Immature natural killer cell (primary cell): ENCODE measurements around the gene PELI2. TPM values are rescaled to one million over a fixed set of nuclear protein-coding genes. Genes with fewer than 3 reads are reported as not detected.

Experiments
- DNase-seq, 3 donors: peaks; one replicate each; pipeline ENCODE4 v3.0.0; 2022; ENCODE audit warnings: mixed read lengths in 1 of 3
- H3K27ac Mint-ChIP-seq, 6 donors: one replicate each; pipeline ENCODE4 v1.8.0; 2020; ENCODE audit warnings: mixed read lengths in 6 of 6, mild to moderate bottlenecking in 5 of 6, inconsistent platforms in 4 of 6, moderate library complexity in 3 of 6
- H3K27me3 Mint-ChIP-seq, 3 donors: one replicate each; pipeline ENCODE4 v1.8.0; 2020 to 2021; ENCODE audit warnings: low read depth in 3 of 3, mild to moderate bottlenecking in 3 of 3, mixed read lengths in 3 of 3, moderate library complexity in 3 of 3, inconsistent platforms in 1 of 3
- H3K36me3 Mint-ChIP-seq, 3 donors: one replicate each; pipeline ENCODE4 v1.8.0; 2020; ENCODE audit warnings: mixed read lengths in 3 of 3, inconsistent platforms in 2 of 3, mild to moderate bottlenecking in 2 of 3
- H3K4me1 Mint-ChIP-seq, 2 donors: one replicate each; pipeline ENCODE4 v1.8.0; 2020; ENCODE audit warnings: inconsistent platforms in 2 of 2, mild to moderate bottlenecking in 2 of 2, mixed read lengths in 2 of 2, moderate library complexity in 1 of 2
- H3K4me3 Mint-ChIP-seq, 5 donors: one replicate each; pipeline ENCODE4 v1.8.0; 2020; ENCODE audit warnings: mild to moderate bottlenecking in 5 of 5, mixed read lengths in 5 of 5, inconsistent platforms in 3 of 5, moderate library complexity in 3 of 5
- H3K9me3 Mint-ChIP-seq, 6 donors: one replicate each; pipeline ENCODE4 v1.8.0; 2020; ENCODE audit warnings: mild to moderate bottlenecking in 6 of 6, mixed read lengths in 6 of 6, inconsistent platforms in 4 of 6, moderate library complexity in 3 of 6
- polyA plus RNA-seq, 3 donors: library from polyadenylated mRNA; unstranded; fragments of 300-500 nt; fragmentation: Illumina TruSeq; gene quantifications; one replicate each; pipeline ENCODE4 v1.2.3, GENCODE V29; 2021

Gene PELI2
- polyA plus RNA-seq, 3 donors from 2014 or later, result 2.6 to 3.7 (median 2.7) TPM

DNA sequence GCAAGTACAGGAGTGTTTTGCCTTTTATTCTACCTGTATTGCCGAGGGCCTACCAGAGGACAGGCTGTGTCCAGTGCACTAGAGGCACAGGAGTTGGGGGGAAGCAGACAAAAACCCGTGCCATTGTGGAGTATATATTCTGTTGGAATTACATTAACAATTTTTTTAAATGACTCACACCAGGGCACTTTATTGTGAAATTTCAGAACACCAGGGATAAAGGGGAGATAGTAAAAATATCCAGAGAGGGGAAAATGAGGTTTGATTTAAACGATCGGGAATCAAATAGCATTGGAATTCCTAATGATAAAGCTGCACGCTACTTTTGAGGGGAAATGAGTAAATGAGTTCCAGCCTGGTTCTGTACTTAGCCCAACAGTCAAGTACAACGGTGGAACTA is 123.2 kb downstream of the PELI2 start:
- H3K27me3 Mint-ChIP-seq, result no peaks in the 10 kb centered on the region
- H3K4me3 Mint-ChIP-seq, result no peak overlapping the region
- H3K4me1 Mint-ChIP-seq, result peaks cover 5 to 10% of the 10 kb centered on the region in 2 donors
- H3K36me3 Mint-ChIP-seq, result peaks cover 0 to 3% (median 0%) of the 10 kb centered on the region in 3 donors
- no peak overlapping the region for H3K27ac Mint-ChIP-seq
- no peak for DNase-seq
- H3K9me3 Mint-ChIP-seq, result no peaks in the 10 kb centered on the region

- no peak overlapping the region for H3K27ac Mint-ChIP-seq
- H3K9me3 Mint-ChIP-seq, result no peaks in the 10 kb centered on the region
- no peak overlapping the region for H3K4me3 Mint-ChIP-seq
- H3K36me3 Mint-ChIP-seq, result peaks cover 0 to 3% (median 0%) of the 10 kb centered on the region in 3 donors
- H3K4me1 Mint-ChIP-seq, result no peaks in the 10 kb centered on the region
- DNase-seq, result no peak
- no peaks in the 10 kb centered on the region for H3K27me3 Mint-ChIP-seq
Observed at GRCh38 chr14:56243110-56243509, 124.9 kb downstream of the PELI2 start.

GRCh38 chr14:56244138-56244789 is 126.1 kb downstream of the PELI2 start:
- peaks cover 0 to 3% (median 0%) of the 10 kb centered on the region in 3 donors for H3K36me3 Mint-ChIP-seq
- H3K27ac Mint-ChIP-seq, result no peak overlapping the region
- no peaks in the 10 kb centered on the region for H3K27me3 Mint-ChIP-seq

DNA sequence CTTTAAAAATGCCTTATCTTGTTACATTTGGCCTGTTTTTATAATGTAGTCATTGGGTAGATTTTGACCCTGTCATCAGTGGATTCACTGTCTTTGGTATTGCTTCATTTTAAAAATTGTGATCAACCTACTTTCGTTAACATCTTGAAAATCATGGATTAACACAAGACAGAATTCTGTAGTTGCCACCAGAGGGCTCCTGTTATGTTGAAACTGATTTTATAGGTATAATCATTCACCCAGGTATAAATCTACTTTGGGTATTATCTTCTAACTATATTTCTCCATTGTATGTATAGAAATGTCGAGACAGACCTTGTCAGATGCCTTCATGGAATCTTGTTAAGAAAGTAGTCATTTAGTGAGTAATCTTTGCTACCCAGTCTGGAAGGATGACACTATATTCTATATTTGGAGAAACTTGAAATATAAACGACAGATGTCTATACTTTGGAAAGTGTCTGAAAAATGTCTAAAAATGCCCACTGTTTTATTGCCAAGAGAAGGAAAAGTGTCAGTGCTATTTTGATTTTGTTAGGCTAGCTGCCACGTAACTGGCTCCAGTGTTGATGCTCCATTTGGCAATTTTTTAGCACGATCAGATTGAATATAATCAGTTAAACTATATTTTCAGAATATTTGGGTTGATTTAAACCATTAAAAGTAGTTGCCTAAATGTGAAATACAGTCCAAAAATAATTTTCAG is 129.4 kb downstream of the PELI2 start:
- Mint-ChIP-seq H3K4me3 (no peak overlapping the region), H3K4me1 (no peaks in the 10 kb centered on the region)

More at GRCh38 chr14:56244138-56244789, 126.1 kb downstream of the PELI2 start:
- no peak overlapping the region for H3K4me3 Mint-ChIP-seq
- no peaks in the 10 kb centered on the region for H3K4me1 Mint-ChIP-seq
- H3K9me3 Mint-ChIP-seq, result no peaks in the 10 kb centered on the region
- DNase-seq, result no peak

GRCh38 chr14:56248442-56248841 is 130.2 kb downstream of the PELI2 start:
- Mint-ChIP-seq H3K27me3 (peaks cover 0 to 2% (median 0%) of the 10 kb centered on the region in 3 donors), H3K27ac (no peak overlapping the region), H3K4me3 (no peak overlapping the region), H3K36me3 (peaks cover 7 to 10% (median 8%) of the 10 kb centered on the region in 3 donors), H3K4me1 (no peaks in the 10 kb centered on the region), H3K9me3 (peaks cover 0 to 6% (median 2%) of the 10 kb centered on the region in 6 donors)
- DNase-seq, result no peak

More for the DNA sequence above, 129.4 kb downstream of the PELI2 start:
- peaks cover 0 to 2% (median 0%) of the 10 kb centered on the region in 3 donors for H3K27me3 Mint-ChIP-seq
- peaks cover 4 to 5% (median 4%) of the 10 kb centered on the region in 3 donors for H3K36me3 Mint-ChIP-seq
- H3K9me3 Mint-ChIP-seq, result no peaks in the 10 kb centered on the region
- DNase-seq, result no peak
- no peak overlapping the region for H3K27ac Mint-ChIP-seq

DNA sequence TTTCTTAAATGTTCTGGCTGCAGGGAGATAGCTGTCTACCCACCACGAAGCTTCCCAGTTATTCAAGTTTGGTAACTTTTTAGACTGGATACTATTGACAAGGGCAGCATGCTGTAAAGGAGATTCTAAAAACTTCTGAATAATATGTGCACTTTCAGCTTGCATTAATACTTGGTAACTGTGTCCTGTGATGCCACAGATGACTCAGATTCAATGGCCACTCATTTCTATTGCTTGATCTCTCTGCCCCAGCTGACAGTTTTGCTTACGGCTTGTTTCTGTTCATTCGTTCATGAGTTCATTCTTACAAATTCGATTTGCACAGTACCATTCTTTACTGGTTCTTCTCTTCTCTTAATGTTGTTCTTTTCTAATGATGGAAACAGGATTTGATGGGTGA is 142.8 kb downstream of the PELI2 start:
- Mint-ChIP-seq H3K27me3 (peaks cover 0 to 2% (median 2%) of the 10 kb centered on the region in 3 donors), H3K4me1 (peaks cover 0 to 4% of the 10 kb centered on the region in 2 donors), H3K36me3 (peaks cover 5 to 8% (median 8%) of the 10 kb centered on the region in 3 donors), H3K4me3 (no peak overlapping the region), H3K9me3 (peaks cover 3 to 12% (median 6%) of the 10 kb centered on the region in 6 donors), H3K27ac (no peak overlapping the region)
- DNase-seq, result no peak

DNA sequence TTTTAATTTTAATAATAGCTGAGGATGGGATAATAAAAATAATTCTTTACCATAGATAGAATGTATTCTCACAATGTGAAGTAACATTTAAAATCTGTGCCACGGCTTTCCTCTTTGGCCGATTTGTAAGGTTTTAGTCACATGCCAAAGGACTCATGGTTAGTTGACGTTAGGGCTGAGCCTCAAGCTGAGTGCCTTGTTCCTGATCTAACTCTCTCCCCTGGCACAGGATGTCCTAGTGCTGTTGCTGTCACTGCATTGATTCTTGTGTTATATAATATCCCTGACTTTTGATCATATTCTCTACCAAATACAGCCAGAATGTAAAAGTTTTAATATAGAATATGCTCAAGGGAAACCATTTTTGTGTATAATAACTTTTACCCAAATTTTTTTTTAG is 144.3 kb downstream of the PELI2 start:
- no peak overlapping the region for H3K27ac Mint-ChIP-seq
- H3K27me3 Mint-ChIP-seq, result peaks cover 0 to 2% (median 2%) of the 10 kb centered on the region in 3 donors
- H3K4me1 Mint-ChIP-seq, result peaks cover 0 to 4% of the 10 kb centered on the region in 2 donors
- H3K36me3 Mint-ChIP-seq, result peaks cover 4 to 8% (median 4%) of the 10 kb centered on the region in 3 donors
- no peak overlapping the region for H3K4me3 Mint-ChIP-seq
- no peak for DNase-seq
- H3K9me3 Mint-ChIP-seq, result peaks cover 3 to 10% (median 6%) of the 10 kb centered on the region in 6 donors

DNA sequence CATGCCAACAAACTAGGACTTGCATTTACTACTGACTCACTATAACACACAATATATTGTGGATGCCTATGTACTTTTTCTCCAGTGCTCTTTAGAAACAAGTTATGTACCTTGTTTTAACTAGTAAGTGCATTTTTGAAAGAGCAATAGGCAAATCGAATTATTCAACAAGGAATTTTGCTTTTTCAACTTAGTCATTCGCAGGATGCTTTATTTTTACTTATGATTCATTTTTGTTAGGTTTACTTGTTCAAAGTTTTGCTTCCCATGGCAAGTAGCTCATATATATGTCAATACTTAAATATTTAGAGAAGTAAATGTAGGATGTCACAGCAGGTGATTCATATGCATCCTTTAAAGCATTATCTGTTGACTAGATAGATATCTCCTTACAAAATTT is 149.8 kb downstream of the PELI2 start:
- no peak for DNase-seq
- peaks cover 0 to 3% (median 2%) of the 10 kb centered on the region in 3 donors for H3K27me3 Mint-ChIP-seq
- no peak overlapping the region for H3K27ac Mint-ChIP-seq
- no peaks in the 10 kb centered on the region for H3K36me3 Mint-ChIP-seq
- H3K4me3 Mint-ChIP-seq, result no peak overlapping the region
- no peaks in the 10 kb centered on the region for H3K9me3 Mint-ChIP-seq
- peaks cover 0 to 4% of the 10 kb centered on the region in 2 donors for H3K4me1 Mint-ChIP-seq

- no peak overlapping the region for H3K27ac Mint-ChIP-seq
- no peaks in the 10 kb centered on the region for H3K9me3 Mint-ChIP-seq
- H3K27me3 Mint-ChIP-seq, result peaks cover 0 to 3% (median 2%) of the 10 kb centered on the region in 3 donors
- peaks cover 0 to 4% of the 10 kb centered on the region in 2 donors for H3K4me1 Mint-ChIP-seq
- DNase-seq, result no peak
- H3K36me3 Mint-ChIP-seq, result no peaks in the 10 kb centered on the region
- H3K4me3 Mint-ChIP-seq, result no peak overlapping the region
Observed at GRCh38 chr14:56268673-56269072, 150.5 kb downstream of the PELI2 start.

DNA sequence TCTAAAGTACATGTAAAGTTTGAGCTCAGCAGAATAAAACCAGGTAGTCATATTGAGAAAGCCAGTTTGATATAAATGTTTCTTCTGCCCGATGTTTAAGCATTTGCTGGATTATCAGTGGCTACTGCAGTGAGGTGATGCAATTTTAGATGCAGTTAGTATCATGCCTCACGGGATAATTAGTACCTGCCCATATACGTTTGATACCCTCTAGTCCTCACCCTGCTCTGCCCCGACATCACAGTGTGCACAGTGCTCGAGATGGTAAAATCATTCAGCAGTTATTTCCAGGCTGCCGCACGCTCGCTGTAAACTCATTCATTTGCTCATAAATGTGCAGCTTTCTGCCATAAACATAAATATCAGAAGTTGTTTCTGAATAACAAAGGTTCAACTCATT is 152.7 kb downstream of the PELI2 start:
- Mint-ChIP-seq H3K9me3 (no peaks in the 10 kb centered on the region), H3K4me1 (no peaks in the 10 kb centered on the region), H3K36me3 (no peaks in the 10 kb centered on the region), H3K4me3 (no peak overlapping the region), H3K27me3 (peaks cover 0 to 3% (median 0%) of the 10 kb centered on the region in 3 donors), H3K27ac (no peak overlapping the region)
- no peak for DNase-seq

- Mint-ChIP-seq H3K9me3 (no peaks in the 10 kb centered on the region), H3K27ac (no peak overlapping the region), H3K36me3 (no peaks in the 10 kb centered on the region), H3K4me3 (no peak overlapping the region), H3K4me1 (no peaks in the 10 kb centered on the region), H3K27me3 (peaks cover 0 to 3% (median 0%) of the 10 kb centered on the region in 3 donors)
- DNase-seq, result no peak
Observed at GRCh38 chr14:56271970-56272369, 153.8 kb downstream of the PELI2 start.

DNA sequence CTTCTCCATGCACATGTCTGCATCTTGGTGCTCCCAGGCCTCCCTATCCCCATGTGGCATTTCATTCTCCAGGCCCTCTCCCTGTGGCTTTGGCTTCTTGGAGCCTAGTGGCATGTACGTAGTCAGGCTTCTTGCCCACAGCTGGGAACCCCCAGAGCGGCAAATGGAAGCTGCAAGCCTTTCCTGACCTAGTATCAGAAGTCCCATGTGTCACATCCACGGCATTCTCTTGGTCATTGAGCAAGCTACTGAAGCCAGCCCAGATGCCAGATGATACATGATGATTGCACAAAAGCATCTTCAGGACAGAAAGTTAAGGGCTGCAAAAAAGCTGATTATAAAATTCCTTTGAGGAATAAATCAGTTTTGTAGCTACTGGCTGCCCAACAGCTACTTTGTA is 154.9 kb downstream of the PELI2 start:
- no peaks in the 10 kb centered on the region for H3K36me3 Mint-ChIP-seq
- DNase-seq, result no peak
- peaks cover 0 to 3% (median 0%) of the 10 kb centered on the region in 3 donors for H3K27me3 Mint-ChIP-seq
- no peak overlapping the region for H3K4me3 Mint-ChIP-seq
- H3K9me3 Mint-ChIP-seq, result no peaks in the 10 kb centered on the region
- no peaks in the 10 kb centered on the region for H3K4me1 Mint-ChIP-seq
- H3K27ac Mint-ChIP-seq, result no peak overlapping the region

DNA sequence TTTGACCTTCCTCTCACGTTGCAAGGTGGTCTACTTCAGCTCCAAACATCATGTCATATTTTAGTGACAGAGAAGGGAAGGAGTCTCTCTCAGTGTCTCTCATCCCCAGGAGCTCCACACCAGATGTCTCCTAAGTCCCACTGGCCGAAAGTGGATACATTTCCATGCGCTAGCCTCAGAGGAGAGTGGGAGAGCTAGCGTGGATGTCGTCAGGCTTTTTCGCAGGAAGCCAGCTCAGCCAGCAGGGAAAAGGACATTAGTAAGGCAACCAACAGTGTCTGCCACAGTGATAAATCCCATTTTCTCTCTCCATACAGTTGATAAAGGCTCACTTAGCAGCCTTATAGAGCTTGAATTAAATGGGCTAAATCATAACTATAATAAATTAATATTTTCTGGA is 155.7 kb downstream of the PELI2 start:
- no peak overlapping the region for H3K27ac Mint-ChIP-seq
- H3K4me3 Mint-ChIP-seq, result no peak overlapping the region
- H3K9me3 Mint-ChIP-seq, result no peaks in the 10 kb centered on the region
- H3K4me1 Mint-ChIP-seq, result no peaks in the 10 kb centered on the region
- H3K27me3 Mint-ChIP-seq, result peaks cover 0 to 3% (median 0%) of the 10 kb centered on the region in 3 donors
- H3K36me3 Mint-ChIP-seq, result no peaks in the 10 kb centered on the region
- DNase-seq, result no peak

DNA sequence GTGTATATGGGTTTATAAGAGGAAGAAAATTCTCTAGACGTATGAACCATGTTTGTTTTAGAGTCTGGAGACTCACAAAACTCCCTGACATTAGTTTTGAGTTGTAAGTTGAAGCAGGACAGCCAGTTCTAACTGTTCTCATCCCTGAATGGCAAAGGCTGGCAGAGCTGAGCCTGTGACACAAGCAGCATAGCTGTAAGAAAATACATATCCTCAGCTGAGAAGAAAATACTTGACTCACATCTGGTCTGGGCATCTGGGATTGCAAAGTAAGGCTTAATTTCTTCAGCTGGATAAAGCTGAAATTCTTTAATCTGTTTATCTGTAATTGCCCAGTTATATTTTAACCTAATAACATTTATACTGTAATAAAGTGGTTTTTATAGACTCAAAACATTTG is 156.3 kb downstream of the PELI2 start:
- DNase-seq, result no peak
- no peaks in the 10 kb centered on the region for H3K4me1 Mint-ChIP-seq
- H3K27me3 Mint-ChIP-seq, result peaks cover 0 to 3% (median 0%) of the 10 kb centered on the region in 3 donors
- H3K27ac Mint-ChIP-seq, result no peak overlapping the region
- H3K9me3 Mint-ChIP-seq, result no peaks in the 10 kb centered on the region
- H3K36me3 Mint-ChIP-seq, result no peaks in the 10 kb centered on the region
- no peak overlapping the region for H3K4me3 Mint-ChIP-seq
